Neural cell (in vitro differentiated cells): ENCODE results near the gene CTNNA2. TPM values are rescaled to one million over a fixed set of nuclear protein-coding genes. Genes with fewer than 3 reads are reported as not detected.

ENCODE experiments used
- H2AFZ ChIP-seq: fragments of 200-600, 300-800 bp; sonication (generic), shearing (Covaris generic); 2 replicates; pipeline ENCODE4 v1.6.0; 2014; ENCODE audit warnings: low read depth, mild to moderate bottlenecking, antibody characterized with exemption, low read length, moderate library complexity
- H3F3A ChIP-seq: fragments of 200-600 bp; shearing (Covaris generic); 2 replicates; pipeline ENCODE4 v1.6.1; 2016; ENCODE audit warnings: mild to moderate bottlenecking, moderate library complexity, mixed read lengths, antibody characterized with exemption, low read length; ENCODE audit not compliant: insufficient read depth, poor library complexity, severe bottlenecking
- H3K27ac ChIP-seq: fragments of 200-600, 300-800 bp; sonication (generic), shearing (Covaris generic); 2 replicates; pipeline ENCODE4 v1.5.1; 2014; ENCODE audit warnings: mild to moderate bottlenecking, low read length, moderate library complexity
- H3K27me3 ChIP-seq: fragments of 300-800, 200-600 bp; sonication (generic), shearing (Covaris generic); 2 replicates; pipeline ENCODE4 v1.6.0; 2014; ENCODE audit warnings: mild to moderate bottlenecking, low read depth, low read length, moderate library complexity; ENCODE audit not compliant: insufficient read depth
- H3K36me3 ChIP-seq: fragments of 300-800, 200-600 bp; sonication (generic), shearing (Covaris generic); 2 replicates; pipeline ENCODE4 v1.5.1; 2014; ENCODE audit warnings: mild to moderate bottlenecking, antibody characterized with exemption, low read length, moderate library complexity; ENCODE audit not compliant: insufficient read depth
- H3K4me2 ChIP-seq: fragments of 300-800, 200-600 bp; sonication (generic), shearing (Covaris generic); 2 replicates; pipeline ENCODE4 v1.6.0; 2014; ENCODE audit warnings: mild to moderate bottlenecking, low read length
- H3K4me3 ChIP-seq: fragments of 300-800, 200-600 bp; sonication (generic), shearing (Covaris generic); 2 replicates; pipeline ENCODE4 v1.5.1; 2014; ENCODE audit warnings: mild to moderate bottlenecking, low read length, moderate library complexity
- H3K79me2 ChIP-seq: fragments of 200-600 bp; shearing (Covaris generic); replicated peaks from 2 replicates; pipeline ENCODE4 v1.6.0; 2014; ENCODE audit warnings: mild to moderate bottlenecking, low read length, moderate library complexity; ENCODE audit not compliant: insufficient read depth
- H3K9ac ChIP-seq: fragments of 300-800, 200-600 bp; sonication (generic), shearing (Covaris generic); 2 replicates; pipeline ENCODE4 v1.6.1; 2016; ENCODE audit warnings: mild to moderate bottlenecking, low read length, mixed read lengths
- H3K9me2 ChIP-seq: fragments of 200-600 bp; shearing (Covaris generic); 2 replicates; pipeline ENCODE4 v1.6.1; 2016; ENCODE audit warnings: mild to moderate bottlenecking, low read length, mixed read lengths; ENCODE audit not compliant: insufficient read depth
- H3K9me3 ChIP-seq: fragments of 200-600, 300-800 bp; sonication (generic), shearing (Covaris generic); 2 replicates; pipeline ENCODE4 v1.6.1; 2016; ENCODE audit warnings: mild to moderate bottlenecking, mixed run types, low read length, moderate library complexity, mixed read lengths
- H4K20me1 ChIP-seq: fragments of 200-600 bp; shearing (Covaris generic); 2 replicates; pipeline ENCODE4 v1.6.1; 2016; ENCODE audit warnings: mild to moderate bottlenecking, mixed run types; ENCODE audit not compliant: insufficient read depth
- EP300 ChIP-seq: fragments of 450-650 bp; conservative IDR thresholded peaks from 2 replicates; pipeline ENCODE4 v1.6.1; 2014; ENCODE audit warnings: antibody characterized with exemption, mild to moderate bottlenecking, moderate library complexity; ENCODE audit not compliant: poor library complexity, severe bottlenecking
- EZH2 ChIP-seq: fragments of 200-600, 300-800 bp; shearing (Covaris generic), sonication (generic); IDR thresholded peaks from 2 replicates; pipeline ENCODE4 v1.6.1; 2014; ENCODE audit warnings: antibody characterized with exemption, low read length, borderline replicate concordance, mild to moderate bottlenecking; ENCODE audit not compliant: insufficient read depth, poor library complexity, severe bottlenecking
- MXI1 ChIP-seq: fragments of 450-650 bp; conservative IDR thresholded peaks from 2 replicates; pipeline ENCODE4 v1.6.1; 2014; ENCODE audit warnings: antibody characterized with exemption, mild to moderate bottlenecking; ENCODE audit not compliant: poor library complexity, severe bottlenecking
- POLR2AphosphoS5 ChIP-seq: IDR thresholded peaks from 2 replicates; pipeline ENCODE4 v1.6.1; 2012
- RAD21 ChIP-seq: fragments of 450-650 bp; conservative IDR thresholded peaks from 2 replicates; pipeline ENCODE4 v1.6.1; 2014; ENCODE audit warnings: antibody characterized with exemption, mild to moderate bottlenecking, moderate library complexity
- SMC3 ChIP-seq: fragments of 450-650 bp; conservative IDR thresholded peaks from 2 replicates; pipeline ENCODE4 v1.6.1; 2014; ENCODE audit warnings: antibody characterized with exemption, mild to moderate bottlenecking, moderate library complexity; ENCODE audit not compliant: poor library complexity
- TAF1 ChIP-seq: IDR thresholded peaks from 2 replicates; pipeline ENCODE4 v1.6.1; 2012; ENCODE audit warnings: low read depth
- polyA plus RNA-seq: library from polyadenylated mRNA; depleted of rRNA; stranded (reverse); fragments of >200 nt; gene quantifications from 2 replicates; pipeline ENCODE4 v1.2.3, GENCODE V29; 2014
- TF ChIP-seq, protein P1 (sequence below): fragments of 450-650 bp; IDR thresholded peaks from 2 replicates; pipeline ENCODE4 v1.5.1; 2014; ENCODE audit warnings: antibody characterized with exemption, mild to moderate bottlenecking, moderate library complexity; ENCODE audit not compliant: poor library complexity, severe bottlenecking
- TF ChIP-seq, protein P2 (sequence below): IDR thresholded peaks from 2 replicates; pipeline ENCODE4 v1.6.1; 2012; ENCODE audit warnings: borderline replicate concordance

CTNNA2 gene
- polyA plus RNA-seq, 1 donor from 2014 or later, result 194 TPM

DNA sequence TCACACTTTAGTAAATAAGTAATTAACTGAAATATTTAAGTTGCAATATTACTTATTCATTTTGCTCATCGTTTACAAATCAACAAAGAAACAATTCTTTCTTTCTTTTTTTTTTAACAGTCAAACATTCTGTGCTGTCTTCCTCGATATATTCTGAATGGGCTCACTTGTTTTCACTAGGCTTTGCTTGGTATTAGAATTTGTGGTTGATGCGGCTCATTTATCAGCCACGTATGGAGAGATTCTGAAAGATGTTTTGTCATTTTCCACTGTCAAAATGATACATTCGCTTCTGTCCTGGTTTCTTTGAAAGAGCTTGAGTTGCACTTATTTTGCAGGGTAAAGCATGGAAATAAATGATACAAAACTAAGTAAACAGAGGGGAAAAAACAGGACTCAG, 468.0 kb downstream of the CTNNA2 start:
- H4K20me1 ChIP-seq, result no peaks in the 10 kb centered on the region
- H3K9me2 ChIP-seq, result no peaks in the 10 kb centered on the region
- no peaks in the 10 kb centered on the region for H3K36me3 ChIP-seq
- no peak overlapping the region for H3K4me3 ChIP-seq
- H3K9me3 ChIP-seq, result no peaks in the 10 kb centered on the region
- TF ChIP-seq MXI1 (no peak), POLR2AphosphoS5 (no peak), RAD21 (no peak), EP300 (no peak), TAF1 (no peak), SMC3 (no peak), EZH2 (no peak)
- TF ChIP-seq, protein P1, sequence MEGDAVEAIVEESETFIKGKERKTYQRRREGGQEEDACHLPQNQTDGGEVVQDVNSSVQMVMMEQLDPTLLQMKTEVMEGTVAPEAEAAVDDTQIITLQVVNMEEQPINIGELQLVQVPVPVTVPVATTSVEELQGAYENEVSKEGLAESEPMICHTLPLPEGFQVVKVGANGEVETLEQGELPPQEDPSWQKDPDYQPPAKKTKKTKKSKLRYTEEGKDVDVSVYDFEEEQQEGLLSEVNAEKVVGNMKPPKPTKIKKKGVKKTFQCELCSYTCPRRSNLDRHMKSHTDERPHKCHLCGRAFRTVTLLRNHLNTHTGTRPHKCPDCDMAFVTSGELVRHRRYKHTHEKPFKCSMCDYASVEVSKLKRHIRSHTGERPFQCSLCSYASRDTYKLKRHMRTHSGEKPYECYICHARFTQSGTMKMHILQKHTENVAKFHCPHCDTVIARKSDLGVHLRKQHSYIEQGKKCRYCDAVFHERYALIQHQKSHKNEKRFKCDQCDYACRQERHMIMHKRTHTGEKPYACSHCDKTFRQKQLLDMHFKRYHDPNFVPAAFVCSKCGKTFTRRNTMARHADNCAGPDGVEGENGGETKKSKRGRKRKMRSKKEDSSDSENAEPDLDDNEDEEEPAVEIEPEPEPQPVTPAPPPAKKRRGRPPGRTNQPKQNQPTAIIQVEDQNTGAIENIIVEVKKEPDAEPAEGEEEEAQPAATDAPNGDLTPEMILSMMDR, result no peak
- TF ChIP-seq, protein P2, sequence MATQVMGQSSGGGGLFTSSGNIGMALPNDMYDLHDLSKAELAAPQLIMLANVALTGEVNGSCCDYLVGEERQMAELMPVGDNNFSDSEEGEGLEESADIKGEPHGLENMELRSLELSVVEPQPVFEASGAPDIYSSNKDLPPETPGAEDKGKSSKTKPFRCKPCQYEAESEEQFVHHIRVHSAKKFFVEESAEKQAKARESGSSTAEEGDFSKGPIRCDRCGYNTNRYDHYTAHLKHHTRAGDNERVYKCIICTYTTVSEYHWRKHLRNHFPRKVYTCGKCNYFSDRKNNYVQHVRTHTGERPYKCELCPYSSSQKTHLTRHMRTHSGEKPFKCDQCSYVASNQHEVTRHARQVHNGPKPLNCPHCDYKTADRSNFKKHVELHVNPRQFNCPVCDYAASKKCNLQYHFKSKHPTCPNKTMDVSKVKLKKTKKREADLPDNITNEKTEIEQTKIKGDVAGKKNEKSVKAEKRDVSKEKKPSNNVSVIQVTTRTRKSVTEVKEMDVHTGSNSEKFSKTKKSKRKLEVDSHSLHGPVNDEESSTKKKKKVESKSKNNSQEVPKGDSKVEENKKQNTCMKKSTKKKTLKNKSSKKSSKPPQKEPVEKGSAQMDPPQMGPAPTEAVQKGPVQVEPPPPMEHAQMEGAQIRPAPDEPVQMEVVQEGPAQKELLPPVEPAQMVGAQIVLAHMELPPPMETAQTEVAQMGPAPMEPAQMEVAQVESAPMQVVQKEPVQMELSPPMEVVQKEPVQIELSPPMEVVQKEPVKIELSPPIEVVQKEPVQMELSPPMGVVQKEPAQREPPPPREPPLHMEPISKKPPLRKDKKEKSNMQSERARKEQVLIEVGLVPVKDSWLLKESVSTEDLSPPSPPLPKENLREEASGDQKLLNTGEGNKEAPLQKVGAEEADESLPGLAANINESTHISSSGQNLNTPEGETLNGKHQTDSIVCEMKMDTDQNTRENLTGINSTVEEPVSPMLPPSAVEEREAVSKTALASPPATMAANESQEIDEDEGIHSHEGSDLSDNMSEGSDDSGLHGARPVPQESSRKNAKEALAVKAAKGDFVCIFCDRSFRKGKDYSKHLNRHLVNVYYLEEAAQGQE, result no peak
- no peaks in the 10 kb centered on the region for H3F3A ChIP-seq
- H3K27me3 ChIP-seq, result no peaks in the 10 kb centered on the region
- no peak overlapping the region for H3K9ac ChIP-seq
- H2AFZ ChIP-seq, result no peak overlapping the region
- H3K79me2 ChIP-seq, result no peaks in the 10 kb centered on the region
- no peak overlapping the region for H3K4me2 ChIP-seq
- H3K27ac ChIP-seq, result no peak overlapping the region

DNA sequence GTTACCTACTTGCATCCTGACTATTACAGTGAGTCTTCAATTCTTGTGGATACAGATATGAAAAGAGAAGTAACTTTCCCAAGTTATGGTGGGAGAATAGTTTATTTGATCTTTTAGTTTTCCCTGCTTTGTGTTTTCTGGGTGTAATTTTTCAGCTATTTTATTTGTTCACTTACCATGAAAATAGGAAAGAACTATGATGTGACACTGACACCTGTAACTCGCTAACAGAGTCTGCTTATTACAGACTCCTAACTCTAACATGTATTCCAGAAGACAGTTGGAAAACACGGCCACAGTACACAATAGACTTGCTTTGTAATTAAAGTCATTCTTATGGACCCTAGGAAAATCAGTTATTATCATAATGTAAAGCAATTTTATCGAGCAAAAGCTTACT, 468.5 kb downstream of the CTNNA2 start:
- Histone ChIP-seq H3K27ac (no peak overlapping the region), H3K4me3 (no peak overlapping the region)

More for the DNA sequence above, 468.5 kb downstream of the CTNNA2 start:
- no peaks in the 10 kb centered on the region for H3F3A ChIP-seq
- no peak overlapping the region for H3K9ac ChIP-seq
- no peaks in the 10 kb centered on the region for H3K9me2 ChIP-seq
- H2AFZ ChIP-seq, result no peak overlapping the region
- no peaks in the 10 kb centered on the region for H3K9me3 ChIP-seq
- H3K79me2 ChIP-seq, result no peaks in the 10 kb centered on the region
- no peak overlapping the region for H3K4me2 ChIP-seq
- no peaks in the 10 kb centered on the region for H3K36me3 ChIP-seq
- no peaks in the 10 kb centered on the region for H4K20me1 ChIP-seq
- H3K27me3 ChIP-seq, result no peaks in the 10 kb centered on the region
- TF ChIP-seq, protein P1, result no peak
- TF ChIP-seq SMC3 (no peak), EZH2 (no peak), RAD21 (no peak), MXI1 (no peak), TAF1 (no peak), EP300 (no peak), POLR2AphosphoS5 (no peak)
- TF ChIP-seq, protein P2, result no peak
